H4 (cell line): Measurements from ENCODE around the gene RAB21. TPM values are rescaled to one million over a fixed set of nuclear protein-coding genes. Genes with fewer than 3 reads are reported as not detected.

Experiments
- DNase-seq: peaks from one replicate; pipeline ENCODE4 v3.0.0-alpha.2; 2015; ENCODE audit warnings: low spot score
- total RNA-seq: library from RNA; depleted of rRNA; stranded (reverse); fragments of >200 nt; shearing (Covaris generic); gene quantifications from 2 replicates; pipeline ENCODE4 v1.2.3, GENCODE V29; 2014; rRNA removed

The RAB21 gene
- total RNA-seq, result 22.0 and 24.4 TPM in 2 replicates

GRCh38 chr12:71754461-71755145, at the start of gene RAB21:
Gene RAB21 (plus strand): TSS chr12:71754863. CDS start chr12:71755130, 267 bp downstream.
- peak; percentile 96 for DNase-seq

DNA sequence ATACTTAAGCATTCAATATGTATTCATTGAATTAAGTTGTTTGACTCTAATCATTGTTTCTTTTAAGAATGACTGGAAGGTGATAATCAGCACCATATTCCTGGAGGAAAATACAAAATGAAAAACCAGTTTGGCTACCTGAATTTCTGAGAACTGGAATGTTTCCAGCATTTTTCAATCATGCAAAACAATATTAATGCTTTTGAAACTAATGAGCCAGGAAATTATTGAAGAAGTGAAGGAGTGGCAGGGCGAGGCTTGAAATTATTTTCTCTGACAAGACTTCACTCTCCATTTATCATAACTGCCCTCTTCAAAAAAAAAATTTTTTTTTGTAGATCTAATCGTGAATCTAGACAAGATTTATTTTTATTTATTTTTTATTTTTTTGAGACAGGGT, 49.7 kb upstream of the RAB21 start:
- DNase-seq, result no peak

DNA sequence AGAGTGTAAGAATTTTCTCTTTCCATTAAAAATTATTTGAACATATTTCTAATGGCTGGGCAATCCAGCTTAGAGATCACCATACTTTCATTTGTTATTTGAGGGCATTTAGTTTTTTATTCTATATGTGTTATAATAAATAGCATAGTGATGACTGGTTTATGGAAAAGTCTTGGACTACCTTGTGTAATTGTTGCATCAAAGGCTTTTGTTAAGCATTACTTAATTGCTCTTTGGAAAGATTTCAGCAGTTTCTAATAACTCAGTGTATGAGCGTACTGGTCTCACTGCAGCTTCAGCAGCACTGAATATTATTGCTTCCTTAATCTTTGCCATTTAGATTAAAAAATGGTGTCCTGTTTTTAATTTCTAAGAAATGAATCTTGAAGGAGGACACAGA, 46.0 kb upstream of the RAB21 start:
- DNase-seq, result no peak

GRCh38 chr12:71710276-71711125, 44.2 kb upstream of the RAB21 start:
- DNase-seq, result peak; percentile 51

GRCh38 chr12:71718611-71719010, 36.1 kb upstream of the RAB21 start:
- no peak for DNase-seq

- DNase-seq, result no peak
These were observed 34.9 kb upstream of the RAB21 start for GRCh38 chr12:71719647-71720370.

- no peak for DNase-seq
These were observed 32.7 kb upstream of the RAB21 start for GRCh38 chr12:71721783-71722505.

DNA sequence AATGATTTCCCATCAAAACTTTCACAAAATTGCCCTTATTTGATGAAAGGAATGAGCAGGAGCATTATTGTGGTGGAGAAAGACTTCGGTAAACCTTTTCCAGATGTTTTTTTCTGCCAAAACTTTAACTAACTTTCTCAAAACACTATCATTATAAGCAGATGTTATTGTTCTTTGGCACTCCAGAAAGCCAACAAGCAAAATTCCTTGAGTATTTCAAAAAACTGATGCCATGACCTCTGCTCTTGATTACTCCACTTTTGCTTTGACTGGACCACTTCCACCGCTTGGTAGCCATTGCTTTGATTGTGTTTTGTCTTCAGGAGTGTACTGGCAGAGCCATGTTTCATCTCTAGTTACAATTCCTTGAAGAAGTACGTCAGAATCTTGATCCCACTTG, 29.7 kb upstream of the RAB21 start:
- no peak for DNase-seq

DNA sequence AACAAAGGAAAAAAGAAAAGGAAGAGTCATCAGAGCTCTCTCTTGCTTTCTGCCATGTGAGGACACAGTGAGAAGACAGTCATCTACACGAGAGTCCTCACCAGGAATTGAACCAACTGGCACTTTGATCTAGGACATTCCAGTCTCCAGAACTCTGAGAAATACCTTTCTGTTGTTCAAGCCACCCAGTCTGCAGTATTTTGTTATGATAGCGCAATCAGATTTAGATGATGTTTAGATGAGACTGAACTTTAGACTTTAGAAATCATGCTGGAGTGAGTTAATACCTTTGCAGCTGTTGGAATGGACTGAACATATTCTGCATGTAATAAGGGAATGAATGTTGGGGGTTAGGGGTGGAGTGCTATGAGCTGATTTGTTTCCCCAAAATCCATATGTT, 28.1 kb upstream of the RAB21 start:
- DNase-seq, result no peak

- no peak for DNase-seq
These were observed 26.7 kb upstream of the RAB21 start for GRCh38 chr12:71727958-71728357.

GRCh38 chr12:71730936-71731335, 23.7 kb upstream of the RAB21 start:
- no peak for DNase-seq

DNA sequence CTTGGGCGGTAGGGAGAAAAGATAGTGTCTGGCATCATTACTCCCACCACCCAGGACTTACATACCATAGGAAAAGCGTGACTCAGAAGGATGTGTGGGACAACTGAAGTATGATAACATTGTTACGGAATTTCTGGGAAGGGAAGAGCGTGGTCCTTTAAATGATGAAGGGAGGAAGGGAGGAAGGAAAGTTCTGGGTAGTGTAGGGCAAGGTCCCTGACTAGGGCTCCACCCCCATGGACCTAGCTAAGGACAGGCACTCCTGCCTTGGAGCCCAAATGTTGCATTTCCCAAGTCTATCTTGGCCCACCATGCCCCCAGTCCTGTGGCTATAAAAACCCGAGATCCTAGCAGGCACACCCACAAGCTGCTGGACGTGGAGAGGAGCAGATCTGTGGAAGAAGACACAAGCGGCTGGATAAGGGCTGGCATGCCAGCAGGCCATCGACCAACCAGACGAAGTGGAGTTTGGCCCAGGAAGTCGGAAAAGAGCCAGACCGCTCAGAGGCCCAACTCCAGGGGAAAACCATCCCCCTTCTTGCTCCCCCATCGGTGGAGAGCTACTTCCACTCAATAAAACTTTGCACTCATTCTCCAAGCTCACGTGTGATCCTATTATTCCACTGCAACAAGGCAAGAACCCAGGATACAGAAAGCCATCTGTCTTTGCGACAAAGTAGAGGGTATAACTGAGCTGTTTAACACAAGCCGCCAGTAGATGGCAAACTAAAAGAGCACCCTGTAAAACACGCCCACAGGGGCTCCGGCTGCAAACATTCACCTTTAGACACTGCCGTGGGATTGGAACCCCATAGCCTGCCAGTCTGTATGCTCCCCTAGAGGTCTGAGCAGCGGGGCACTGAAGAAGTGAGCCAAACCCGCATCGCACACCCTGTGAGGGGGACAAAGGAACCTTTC, 23.0 kb upstream of the RAB21 start:
- peak; percentile 34 for DNase-seq

DNA sequence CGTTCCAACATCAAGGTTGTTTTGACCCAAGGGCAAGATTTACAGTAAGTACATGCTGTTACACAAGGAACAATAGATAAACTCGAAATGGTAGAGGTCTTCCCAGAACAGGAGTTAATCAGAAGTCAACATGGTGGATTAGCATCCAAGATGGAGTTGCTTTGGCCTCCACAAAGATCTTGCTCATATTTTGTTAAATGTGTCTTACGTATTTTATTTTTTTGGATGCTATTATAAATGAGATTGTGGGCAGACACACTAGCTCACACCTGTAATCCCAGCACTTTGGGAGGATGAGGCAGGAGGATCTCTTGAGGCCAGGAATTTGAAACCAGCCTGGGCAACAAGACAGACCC, 22.3 kb upstream of the RAB21 start:
- DNase-seq, result no peak

DNA sequence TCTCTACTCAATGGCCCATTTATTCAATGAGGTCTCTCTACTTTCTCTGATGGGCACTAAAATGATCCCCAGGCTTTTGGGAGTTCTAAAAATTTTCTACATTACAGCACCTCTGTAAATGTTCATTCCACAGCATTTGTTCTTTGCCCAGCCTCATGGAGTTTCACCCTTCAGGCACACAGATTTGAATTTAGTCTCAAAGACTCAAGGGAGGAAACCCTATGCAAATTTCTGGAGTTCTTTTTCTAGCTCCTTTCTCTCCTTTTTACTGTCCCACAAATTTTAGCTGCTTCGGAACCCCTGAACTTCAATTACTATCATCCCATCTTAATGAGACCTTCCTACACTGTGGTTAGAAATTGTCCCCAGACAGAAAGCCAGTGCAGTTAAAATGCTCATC, 17.5 kb upstream of the RAB21 start:
- DNase-seq, result no peak

DNA sequence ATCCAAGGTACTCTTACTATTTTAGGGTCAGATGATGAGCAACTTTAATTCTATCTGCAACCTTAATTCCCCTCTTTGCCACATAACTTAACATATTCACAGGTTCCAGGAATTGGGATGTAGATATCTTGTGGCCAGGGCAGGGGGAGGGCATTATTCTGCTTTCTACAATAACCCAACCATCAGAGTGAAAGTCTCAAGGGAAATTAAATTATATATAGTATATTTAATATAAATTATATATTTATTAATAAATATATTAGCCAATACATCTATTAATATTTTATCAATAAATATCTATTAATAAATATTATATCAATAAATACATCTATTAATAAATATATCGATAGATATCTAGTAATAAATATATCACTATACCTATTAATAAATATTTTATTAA, 11.7 kb upstream of the RAB21 start:
- no peak for DNase-seq

- DNase-seq, result no peak
These were observed 10.0 kb upstream of the RAB21 start for GRCh38 chr12:71744522-71745300.

DNA sequence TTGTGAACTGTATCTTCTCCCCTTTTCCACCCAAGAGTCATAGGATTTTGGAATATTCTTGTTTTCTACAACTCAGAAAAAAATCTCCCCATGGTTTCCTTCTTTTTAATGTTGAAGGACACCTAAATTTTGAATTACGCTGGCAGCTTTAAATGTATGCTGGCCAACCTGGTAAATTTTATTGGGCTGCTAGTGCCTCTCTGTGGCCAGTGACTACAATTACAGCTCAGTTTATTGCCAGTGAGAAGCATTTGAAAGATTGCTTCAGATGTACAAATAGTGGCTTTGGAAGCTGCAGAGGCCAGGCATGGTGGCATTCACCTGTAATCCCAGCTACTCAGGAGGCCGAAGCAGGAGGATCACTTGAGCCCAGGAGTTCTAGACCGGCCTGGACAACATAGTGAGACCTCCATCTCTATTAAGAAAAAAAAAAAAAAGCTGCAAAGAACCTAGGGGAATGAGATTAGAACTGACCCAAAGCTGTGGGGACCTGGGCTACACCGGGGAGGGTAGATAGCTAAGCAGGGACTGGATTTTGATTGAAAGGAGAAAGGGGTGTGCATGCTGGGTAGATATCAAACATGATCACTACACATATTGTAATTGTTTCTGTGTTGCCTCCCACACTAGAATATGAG, 7.6 kb upstream of the RAB21 start:
- peak; percentile 56 for DNase-seq

GRCh38 chr12:71748081-71748850, 6.4 kb upstream of the RAB21 start:
- no peak for DNase-seq

DNA sequence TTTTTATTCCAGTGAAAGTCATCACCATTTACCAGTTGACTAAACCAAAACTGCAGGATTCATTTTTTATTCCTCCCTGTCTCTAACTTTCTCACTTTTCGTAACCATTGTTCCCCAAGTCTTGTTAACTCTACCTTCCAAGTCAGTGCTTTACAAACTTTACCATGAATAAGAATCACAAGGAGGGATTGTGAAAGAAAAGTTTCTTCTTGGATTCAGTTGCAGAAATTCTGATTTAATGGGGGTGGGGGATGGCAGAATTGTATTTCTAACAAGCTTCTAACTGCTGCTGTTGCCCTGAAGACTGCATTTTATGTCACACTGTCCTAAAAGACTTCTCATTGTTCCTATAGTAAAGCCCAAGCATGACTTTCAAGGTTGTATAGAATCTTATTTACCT, 5.0 kb upstream of the RAB21 start:
- no peak for DNase-seq
